CD4-positive, alpha-beta T cell treated with Interleukin-17A for 4 hours (primary cell): ENCODE results near the gene DAP3.
"Not testable (repeated sequence)": the region's sequence is repeated elsewhere in the genome, so short reads cannot be mapped to it uniquely, and the experiment has no call there.

ENCODE experiments used
- DNase-seq: peaks from one replicate; pipeline ENCODE4 v3.0.0-alpha.2; 2020; ENCODE audit warnings: mixed read lengths

Gene DAP3

DNA sequence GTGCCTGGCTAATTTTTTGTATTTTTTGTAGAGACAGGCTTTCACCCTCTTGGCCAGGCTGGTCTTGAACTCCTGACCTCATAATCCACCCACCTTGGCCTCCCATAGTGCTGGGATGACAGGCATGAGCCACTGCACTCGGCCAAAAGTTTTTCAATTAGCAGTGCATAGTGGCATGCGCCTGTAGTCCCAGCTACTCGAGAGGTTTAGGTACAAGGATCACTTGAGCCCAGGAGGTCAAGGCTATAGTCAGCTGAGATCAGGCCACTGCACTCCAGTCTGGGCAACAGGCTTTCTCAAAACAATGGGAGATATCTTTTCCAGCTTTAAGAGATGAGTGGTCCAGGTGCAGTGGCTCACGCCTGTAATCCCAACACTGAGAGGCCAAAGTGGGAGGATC, 30.8 kb downstream of the DAP3 start:
- no peak for DNase-seq

DNA sequence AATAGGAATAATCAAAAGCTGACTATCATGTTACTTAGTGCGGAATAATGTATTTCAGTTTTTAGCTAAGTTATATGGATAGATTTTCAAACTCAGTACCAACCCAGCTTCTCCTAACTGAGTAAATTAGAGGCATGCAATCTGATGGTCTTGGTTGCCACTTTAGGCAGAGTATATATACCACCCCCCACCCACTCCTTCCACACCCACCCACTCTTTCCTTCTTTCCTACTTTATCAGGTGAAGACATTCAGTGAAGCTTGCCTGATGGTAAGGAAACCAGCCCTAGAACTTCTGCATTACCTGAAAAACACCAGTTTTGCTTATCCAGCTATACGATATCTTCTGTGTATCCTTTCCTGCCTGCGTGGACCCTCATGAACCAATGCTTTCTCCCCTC, 36.3 kb downstream of the DAP3 start:
- no peak for DNase-seq

DNA sequence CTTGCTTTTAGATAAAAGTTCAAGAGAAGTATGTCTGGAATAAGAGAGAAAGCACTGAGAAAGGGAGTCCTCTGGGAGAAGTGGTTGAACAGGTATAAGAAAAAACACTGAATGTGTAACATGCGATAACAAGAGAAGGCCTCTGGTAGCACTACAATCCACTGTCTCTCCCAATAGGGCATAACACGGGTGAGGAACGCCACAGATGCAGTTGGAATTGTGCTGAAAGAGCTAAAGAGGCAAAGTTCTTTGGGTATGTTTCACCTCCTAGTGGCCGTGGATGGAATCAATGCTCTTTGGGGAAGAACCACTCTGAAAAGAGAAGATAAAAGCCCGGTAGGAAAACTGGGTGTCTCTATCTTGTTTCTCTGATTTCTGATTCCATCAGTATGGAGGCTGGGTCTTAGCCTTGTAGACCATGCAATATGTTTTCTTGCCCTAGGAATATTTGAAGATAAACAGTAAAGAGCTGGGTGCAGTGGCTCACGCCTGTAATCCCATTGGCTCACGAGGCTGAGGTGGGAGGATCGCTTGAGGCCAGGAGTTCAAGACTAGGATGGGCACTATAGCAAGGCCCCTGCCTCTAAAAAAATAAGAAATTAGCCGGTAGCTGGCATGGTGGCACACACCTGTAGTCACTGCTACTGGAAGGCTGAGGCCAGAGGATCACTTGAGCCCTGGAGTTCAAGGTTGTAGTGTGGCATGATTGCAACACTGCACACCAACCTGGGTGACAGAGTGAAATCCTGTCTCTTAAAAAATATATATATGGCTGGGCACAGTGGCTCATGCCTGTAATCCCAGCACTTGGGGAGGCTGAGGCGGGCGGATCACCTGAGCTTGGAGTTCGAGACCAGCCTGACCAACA, 40.4 kb downstream of the DAP3 start:
- peak; percentile 47 for DNase-seq

DNA sequence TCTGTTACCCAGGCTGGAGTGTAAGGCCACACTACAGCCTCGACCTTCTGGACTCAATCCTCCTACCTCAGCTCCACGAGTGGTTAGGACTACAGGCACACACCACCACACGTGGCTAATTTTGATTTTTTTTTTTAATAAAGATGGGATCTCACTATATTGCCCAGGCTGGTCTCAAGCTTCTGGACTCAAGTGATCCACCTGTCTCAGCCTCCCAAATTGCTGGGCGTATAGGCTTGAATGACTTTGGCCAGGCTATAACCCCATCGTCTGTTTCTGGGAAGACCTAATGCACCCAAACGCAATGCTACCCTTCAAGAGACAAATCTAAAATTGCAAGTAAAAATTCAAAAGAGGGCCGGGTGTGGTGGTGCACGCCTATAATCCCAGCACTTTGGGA, 52.1 kb downstream of the DAP3 start:
- DNase-seq = no peak

DNA sequence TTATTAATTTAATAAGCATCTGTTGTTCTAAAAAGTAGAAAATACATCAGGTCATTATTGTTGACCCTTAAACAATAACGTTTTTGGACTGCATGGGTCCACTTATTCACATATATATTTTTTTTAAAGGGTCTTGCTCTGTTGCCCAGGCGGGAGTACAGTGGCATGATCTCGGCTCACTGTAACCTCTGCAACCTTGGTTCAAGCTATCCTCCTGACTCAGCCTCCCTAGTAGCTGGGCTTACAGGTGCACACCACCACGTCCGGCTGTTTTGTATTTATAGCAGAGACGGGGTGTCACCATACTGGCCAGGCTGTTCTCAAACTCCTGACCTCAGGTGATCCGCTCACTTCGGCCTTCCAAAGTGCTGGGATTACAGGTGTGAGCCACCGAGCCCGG, 53.0 kb downstream of the DAP3 start:
- DNase-seq = no peak

DNA sequence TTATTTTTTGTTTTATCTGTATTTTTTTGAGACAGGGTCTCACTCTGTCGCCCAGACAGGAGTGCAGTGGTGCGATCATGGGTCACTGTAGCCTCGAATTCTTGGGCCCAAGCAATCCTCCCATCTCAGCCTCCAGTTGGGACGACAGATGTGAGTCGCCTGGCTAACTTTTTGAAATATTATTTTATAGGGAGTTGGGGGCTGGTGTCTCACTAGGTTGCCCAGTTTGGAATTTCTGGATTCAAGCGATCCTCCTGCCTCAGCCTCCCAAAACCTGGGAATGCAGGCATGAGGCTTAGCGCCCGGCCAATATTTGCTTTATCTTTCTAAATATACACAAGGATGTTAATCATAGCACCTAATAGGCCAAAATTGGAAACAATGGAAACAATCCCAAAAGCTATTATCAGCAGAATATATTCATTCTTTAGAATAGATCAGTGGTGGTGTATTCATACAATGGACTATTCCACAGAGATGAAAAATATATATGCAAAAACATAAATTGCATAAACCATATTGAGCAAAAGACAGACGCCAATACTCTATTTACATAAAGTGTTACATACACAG, 55.9 kb downstream of the DAP3 start:
- DNase-seq = no peak

DNA sequence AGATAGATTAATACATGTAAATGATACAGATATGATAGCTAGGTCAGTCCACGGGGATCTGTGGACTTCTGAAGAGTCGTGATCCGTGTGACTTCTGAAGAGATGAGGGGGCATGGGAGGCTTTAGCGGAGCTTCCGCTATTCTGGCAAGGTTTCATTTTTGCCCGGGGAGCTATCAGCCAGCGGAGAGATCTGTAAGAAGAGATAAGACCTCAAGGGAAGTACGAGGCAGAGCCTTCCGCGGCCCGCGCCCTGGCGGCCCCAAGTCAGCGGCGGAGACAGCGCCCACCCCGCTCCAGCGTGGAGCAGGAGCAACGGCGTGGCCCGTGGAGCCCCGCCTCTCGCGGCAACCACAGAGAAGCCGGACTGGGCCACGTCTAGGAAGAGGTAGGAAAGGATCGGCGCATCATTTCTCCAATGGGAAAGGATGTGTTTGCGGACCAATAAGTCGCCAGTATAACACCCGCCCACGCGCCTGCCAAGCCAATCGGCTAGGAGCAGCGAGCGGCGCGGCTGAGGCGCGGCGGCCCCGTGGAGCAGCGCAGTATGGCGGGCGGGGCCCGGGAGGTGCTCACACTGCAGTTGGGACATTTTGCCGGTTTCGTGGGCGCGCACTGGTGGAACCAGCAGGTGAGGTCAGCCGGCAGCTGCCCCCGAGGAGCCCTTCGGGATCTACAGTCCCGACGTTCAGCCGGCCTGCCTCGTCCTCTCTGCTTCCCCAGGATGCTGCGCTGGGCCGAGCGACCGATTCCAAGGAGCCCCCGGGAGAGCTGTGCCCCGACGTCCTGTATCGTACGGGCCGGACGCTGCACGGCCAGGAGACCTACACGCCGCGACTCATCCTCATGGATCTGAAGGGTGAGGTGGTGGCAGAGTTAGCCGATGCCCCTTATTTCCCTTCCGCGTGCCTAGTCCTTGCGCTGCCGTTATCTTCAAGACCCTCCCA, 56.7 kb downstream of the DAP3 start:
- peak; percentile 92 for DNase-seq

DNA sequence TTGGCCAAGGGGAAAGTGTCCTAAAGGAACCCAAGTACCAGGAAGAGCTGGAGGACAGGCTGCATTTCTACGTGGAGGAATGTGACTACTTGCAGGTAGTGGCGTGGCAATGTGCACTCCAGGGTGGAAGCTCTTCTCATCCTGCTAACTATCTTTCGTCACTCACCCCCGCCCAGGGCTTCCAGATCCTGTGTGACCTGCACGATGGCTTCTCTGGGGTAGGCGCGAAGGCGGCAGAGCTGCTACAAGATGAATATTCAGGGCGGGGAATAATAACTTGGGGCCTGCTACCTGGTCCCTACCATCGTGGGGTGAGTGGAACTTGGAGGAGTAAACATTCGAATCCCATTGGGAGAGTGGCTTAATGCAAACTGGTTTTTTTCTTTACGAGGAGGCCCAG, 58.7 kb downstream of the DAP3 start:
- DNase-seq = not testable (repeated sequence)

DNA sequence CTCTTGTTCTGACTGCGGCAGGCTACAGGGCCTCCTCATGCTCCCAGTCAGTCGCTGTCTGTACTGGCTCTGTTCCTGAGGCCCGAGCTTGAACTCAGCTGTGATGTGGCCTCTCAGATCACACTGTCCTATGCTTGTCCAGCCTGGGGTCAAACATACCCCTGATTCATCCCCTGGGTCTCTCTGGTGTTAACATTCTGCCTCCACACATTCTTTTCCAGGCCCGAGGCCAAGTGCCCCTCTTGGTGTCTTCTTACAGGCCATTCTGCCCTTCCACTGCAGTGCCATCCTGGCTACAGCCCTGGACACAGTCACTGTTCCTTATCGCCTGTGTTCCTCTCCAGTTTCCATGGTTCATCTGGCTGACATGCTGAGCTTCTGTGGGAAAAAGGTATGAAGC, 59.2 kb downstream of the DAP3 start:
- DNase-seq = not testable (repeated sequence)

DNA sequence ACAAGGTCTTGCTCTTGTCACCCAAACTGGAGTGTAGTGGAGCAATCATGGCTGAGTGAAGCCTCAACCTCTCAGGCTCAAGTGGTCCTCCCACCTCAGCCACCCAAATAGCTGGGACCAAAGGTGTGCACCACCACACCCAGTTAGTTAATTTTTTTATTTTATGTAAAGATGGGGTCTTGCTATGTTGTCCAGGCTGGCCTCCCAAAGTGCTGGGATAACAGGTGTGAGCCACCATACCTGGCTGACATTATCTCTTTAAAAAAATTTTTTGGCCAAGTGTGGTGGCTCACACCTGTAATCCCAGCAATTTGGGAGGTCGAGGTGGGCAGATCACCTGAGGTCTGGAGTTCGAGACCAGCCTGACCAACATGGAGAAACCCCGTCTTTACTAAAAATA, 70.1 kb downstream of the DAP3 start:
- DNase-seq = not testable (repeated sequence)

DNA sequence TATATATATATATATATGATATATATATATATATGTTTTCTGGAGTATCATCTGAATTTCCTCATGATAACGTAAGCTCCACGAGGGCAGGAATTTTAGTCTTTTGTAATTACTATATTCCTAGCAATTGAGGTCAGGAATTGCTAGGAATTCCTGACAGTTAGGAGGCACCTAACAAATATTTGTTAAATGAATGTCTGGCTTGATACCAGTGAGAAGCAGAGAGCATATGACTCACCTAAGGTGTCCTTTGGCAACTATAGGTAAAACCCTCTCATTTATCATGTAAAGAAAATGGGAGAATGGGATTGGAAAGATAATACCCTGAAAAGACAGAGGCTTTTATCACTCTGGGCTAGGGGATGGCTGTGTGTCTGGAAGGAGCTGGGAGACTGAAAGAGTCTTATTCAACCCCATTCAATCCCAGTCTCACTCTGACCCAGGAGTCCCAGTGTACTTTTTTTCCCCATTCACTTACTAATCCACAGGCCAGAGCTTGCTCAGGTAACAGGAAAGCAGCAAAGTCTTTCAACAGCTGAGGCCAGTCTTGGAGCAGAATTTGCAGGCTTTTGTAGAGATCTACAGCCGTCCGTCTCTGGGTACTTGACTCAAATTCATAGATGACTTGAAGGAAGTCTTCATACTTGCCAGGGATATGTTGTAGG, 71.2 kb downstream of the DAP3 start:
- no peak for DNase-seq

DNA sequence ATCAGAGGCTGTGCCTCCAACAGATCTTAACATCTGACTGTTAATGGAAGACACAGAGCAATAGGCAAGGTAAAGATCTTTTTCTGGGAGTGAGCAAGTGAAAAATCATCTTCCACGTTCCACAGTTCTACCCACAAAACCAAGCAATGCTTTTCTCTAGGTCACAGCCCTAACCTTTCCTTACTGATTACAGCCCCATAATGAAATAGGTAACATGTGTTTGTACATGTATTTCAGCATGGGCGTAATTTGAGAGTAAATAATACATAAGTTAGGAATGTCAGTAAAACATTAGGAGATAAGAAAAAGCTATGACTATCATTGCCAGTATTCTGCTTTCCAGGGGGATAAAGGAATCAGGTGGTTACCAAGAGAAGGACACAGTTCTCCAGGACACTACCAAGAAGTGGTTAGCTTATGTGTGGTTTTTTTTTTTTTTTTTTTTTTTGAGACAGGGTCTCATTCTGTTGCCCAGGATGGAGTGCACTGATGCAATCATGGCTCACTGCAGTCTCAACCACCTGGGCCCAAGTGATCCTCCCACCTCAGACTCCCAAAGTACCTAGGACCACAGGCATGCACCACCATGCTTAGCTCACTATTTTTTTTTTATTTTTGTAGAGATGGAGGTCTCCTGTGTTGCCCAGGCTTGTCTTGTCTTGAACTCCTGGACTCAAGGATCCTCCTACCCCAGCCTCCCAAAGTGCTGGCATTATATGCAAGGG, 72.0 kb downstream of the DAP3 start:
- DNase-seq = no peak

DNA sequence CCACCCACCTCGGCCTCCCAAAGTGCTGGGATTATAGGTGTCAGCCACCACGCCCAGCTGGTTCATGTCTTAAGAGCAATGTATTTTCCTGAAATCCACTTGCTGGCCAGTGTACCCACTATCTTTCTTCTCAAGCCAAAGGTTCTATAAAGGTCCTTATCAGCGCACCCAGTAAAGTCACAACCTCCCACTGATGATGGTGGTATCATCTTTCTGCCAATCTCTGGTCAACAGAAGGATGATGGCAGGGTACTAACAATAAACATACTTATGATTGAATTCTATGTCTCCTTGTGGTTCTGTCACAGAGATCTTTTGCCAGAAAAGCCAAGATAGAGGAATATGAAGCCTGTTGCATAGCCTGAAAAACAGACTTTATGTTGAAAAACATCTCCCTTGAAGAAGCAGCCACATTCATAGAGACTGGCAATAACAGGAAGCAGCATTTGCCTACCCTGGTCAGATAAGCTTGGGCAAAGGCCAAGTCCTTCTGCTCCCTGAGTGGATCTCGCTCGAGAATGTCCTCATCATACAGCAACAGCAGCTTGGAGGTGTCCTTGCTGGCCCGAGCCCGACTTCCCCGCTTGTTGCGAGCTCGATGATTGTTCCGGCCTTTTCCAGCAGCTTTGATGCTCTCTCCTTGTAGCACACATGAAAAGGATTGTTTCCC, 73.0 kb downstream of the DAP3 start:
- DNase-seq = no peak

DNA sequence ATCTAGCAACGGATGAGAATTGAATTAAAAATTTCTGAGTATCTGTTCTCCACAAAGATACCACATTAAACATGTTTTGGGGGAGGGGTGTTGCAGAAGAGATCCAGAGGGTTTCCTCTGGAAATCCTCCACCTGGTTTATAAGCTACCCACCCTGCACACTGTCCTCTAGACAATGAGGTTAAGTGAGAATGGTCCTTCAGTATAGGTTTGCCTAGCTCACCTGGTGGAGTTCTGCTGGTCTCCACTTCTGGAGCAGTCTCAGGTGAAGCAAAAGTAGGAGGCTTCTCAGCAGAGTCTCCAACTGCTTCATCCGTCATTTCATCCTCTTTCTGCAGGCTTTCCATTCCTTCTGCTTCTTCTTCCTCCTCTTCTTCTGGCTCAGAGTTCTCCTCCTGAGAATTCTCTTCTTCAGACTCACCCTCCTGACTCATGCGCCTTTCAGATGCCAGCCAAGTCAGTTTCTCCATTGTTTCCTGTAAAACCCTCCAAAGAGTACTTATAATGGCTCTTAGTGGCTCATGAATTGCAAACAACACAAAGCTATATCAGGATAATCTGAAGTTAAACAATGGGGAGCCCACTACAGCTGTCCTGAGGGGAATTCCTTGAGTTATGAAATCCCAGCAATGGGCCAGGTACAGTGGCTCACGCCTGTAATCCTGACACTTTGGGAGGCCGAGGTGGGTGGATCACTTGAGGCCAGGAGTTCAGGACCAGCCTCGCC, 74.4 kb downstream of the DAP3 start:
- not testable (repeated sequence) for DNase-seq

DNA sequence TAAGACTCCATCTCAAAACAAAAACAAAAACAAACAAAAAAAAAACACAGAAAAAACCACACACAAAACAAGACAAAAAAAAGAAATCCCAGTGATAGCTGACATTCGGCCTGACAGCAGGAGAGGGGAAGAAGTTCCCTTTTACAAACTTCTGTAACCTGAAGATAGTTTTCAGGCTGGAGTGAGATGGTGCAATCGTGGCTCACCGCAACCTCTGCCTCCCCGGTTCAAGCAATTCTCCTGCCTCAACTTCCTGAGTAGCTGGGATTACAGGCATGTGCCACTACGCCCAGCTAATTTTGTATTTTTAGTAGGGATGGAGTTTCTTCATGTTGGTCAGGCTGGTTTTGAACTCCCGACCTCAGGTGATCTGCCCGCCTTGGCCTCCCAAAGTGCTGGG, 75.1 kb downstream of the DAP3 start:
- DNase-seq = not testable (repeated sequence)

DNA sequence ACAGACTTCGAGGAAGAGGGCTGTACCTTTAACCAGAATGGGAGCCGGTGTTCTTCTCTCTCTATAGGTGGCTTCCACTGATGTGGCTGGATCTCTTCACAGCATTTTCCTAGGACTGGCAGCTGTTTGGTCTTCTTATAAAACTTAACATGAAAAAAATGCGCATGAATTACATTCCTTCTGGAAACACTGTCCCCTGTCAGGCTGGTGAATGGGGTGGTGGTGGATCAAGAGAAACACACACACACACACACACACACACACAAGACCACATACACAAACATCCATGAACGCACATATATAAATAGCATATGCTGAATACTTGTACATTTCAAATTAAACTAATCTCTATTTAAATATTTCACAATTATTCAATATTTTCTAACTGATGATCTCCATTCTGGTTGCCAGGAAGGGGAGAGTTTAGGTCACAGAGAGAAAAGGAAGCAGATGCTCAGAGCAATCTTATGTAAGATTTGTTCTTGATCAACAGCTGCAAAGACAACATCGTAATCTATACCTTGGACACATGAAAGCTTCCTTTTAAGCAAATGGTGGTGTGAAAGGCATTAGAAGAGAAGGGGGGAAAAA, 78.6 kb downstream of the DAP3 start:
- DNase-seq = not testable (repeated sequence)

DNA sequence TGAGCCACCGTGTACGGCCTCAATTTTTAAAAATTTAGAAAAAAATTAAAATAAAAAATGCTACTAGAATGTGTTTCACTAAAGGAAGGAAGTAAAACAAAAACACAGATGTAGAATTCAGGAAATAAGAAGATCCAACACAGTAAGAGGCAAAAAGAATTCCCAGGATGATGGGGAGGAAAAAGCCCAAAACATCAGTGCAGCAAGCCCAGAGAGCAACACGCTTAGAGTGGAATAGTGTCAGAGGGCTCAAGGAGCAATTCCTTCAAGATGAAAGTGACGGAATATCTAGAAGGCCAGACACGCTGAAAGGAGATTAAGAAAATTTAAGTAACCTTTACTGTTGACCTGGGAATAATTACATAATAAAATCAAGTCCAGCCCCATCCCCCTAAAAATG, 80.4 kb downstream of the DAP3 start:
- no peak for DNase-seq

DNA sequence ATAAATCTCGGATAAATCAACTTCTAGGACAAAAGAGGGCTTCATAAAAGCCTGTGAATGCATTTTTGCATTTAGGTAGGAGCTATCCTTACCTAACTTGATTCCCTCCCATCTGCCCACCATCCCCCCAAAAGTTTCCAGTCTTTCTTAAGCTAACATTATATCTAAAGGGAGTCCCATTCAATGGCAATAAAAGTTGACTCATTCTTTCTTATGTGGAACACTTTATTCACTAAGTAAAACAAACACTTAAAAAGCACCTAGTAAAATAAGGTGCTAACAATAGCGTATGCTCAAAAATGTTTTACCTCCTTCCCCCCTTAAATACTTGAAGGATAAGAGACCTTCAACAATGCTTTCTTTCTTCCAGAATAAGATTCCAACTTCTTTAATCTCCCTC, 84.3 kb downstream of the DAP3 start:
- no peak for DNase-seq

DNA sequence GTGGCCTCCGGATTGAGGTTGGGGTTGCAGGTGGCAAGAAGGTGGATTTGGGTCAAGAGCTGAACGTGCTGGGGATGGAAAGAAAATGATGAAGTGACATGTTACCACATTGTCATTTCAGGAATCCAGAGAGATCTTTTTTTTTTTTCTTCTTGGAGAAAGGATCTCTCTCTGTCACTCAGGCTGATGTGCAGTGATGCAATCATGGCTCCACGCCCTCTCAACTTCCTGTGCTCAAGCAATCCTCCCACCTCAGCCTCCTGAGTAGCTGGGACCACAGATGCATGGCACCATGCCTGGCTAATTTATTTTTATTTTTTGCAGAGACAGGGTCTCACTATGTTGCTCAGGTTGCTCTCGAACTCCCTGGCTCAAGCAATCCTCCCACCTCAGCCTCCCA, 87.5 kb downstream of the DAP3 start:
- no peak for DNase-seq

DNA sequence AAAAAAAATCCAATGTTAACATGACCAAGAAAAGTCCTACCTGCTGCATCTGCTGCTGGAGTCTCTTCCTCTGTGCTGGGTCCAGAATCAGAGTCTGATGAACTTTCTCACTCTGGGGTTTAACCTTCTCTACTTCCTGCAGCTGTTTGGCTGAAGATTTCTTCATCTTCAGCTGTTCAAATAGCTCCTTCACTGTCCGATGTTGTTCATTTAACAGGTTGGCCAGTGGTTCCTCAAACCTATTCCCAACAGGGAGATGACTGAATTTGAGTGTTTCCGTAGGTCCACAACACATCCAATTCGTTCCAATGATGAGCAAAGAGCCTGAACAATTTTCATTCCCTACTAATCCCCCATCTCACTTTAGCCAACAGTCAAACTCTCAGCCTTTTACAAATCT, 88.7 kb downstream of the DAP3 start:
- no peak for DNase-seq
